BE2C (cell line): ENCODE results near the gene CWC22.
A peak's percentile ranks its signal among the peaks of the same experiment; 100 is the strongest.

Source experiments
- DNase-seq: peaks from one replicate; pipeline ENCODE4 v3.0.0-alpha.2; 2020
- H3K27me3 ChIP-seq: fragments of 250-450 bp; sonication (Bioruptor Pico); 2 replicates; pipeline ENCODE4 v1.5.1; 2020; ENCODE audit warnings: mild to moderate bottlenecking
- H3K36me3 ChIP-seq: fragments of 250-450 bp; sonication (Bioruptor Pico); 2 replicates; pipeline ENCODE4 v1.5.1; 2020; ENCODE audit warnings: mild to moderate bottlenecking
- H3K4me1 ChIP-seq: fragments of 250-450 bp; sonication (Bioruptor Pico); 2 replicates; pipeline ENCODE4 v1.5.1; 2020
- H3K4me3 ChIP-seq: 2 replicates; pipeline ENCODE4 v1.5.1; 2011; ENCODE audit warnings: low read depth, low read length
- H3K9me3 ChIP-seq: fragments of 250-450 bp; sonication (Bioruptor Pico); 2 replicates; pipeline ENCODE4 v1.5.1; 2020
- CTCF ChIP-seq: IDR thresholded peaks from 2 replicates; pipeline ENCODE4 v1.5.1; 2012; ENCODE audit warnings: mild to moderate bottlenecking, low read depth, low read length

Gene CWC22

GRCh38 chr2:179900655-179901054 is 106.4 kb downstream of the CWC22 start:
- Histone ChIP-seq H3K4me3 (no peak overlapping the region), H3K9me3 (no peaks in the 10 kb centered on the region), H3K4me1 (no peaks in the 10 kb centered on the region), H3K36me3 (no peaks in the 10 kb centered on the region), H3K27me3 (no peaks in the 10 kb centered on the region)
- DNase-seq: no peak
- TF ChIP-seq CTCF: no peak

DNA sequence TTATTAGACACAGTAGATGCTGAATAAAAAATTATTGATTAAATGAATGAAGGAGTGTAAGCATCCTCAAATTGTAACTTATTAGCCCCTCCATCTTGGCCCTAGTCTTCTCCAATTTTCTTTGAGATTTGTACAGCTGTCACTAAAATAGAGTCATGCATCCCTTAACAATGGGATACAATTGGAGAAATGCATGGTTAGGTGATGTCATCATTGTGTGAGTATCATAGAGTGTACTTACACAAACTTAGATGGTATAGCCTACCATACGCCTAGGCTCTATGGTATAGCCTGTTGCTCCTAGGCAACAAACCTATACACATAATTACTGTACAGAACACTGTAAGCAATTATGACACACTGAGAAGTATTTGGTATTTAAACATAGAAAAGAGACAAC is 107.4 kb downstream of the CWC22 start:
- no peak overlapping the region for H3K4me3 ChIP-seq
- H3K36me3 ChIP-seq: no peaks in the 10 kb centered on the region
- no peaks in the 10 kb centered on the region for H3K9me3 ChIP-seq
- DNase-seq: no peak
- H3K27me3 ChIP-seq: no peaks in the 10 kb centered on the region
- TF ChIP-seq CTCF: no peak
- no peaks in the 10 kb centered on the region for H3K4me1 ChIP-seq

GRCh38 chr2:179898873-179899272 is 108.2 kb downstream of the CWC22 start:
- Histone ChIP-seq H3K36me3 (no peaks in the 10 kb centered on the region), H3K4me3 (no peak overlapping the region), H3K9me3 (no peaks in the 10 kb centered on the region), H3K4me1 (no peaks in the 10 kb centered on the region), H3K27me3 (no peaks in the 10 kb centered on the region)
- DNase-seq: peak; percentile 25
- TF ChIP-seq CTCF: peak; percentile 38
